HepG2 (cell line): ENCODE results near the gene UQCRHL. TPM values are rescaled to one million over a fixed set of nuclear protein-coding genes. Genes with fewer than 3 reads are reported as not detected.
A peak's percentile ranks its signal among the peaks of the same experiment; 100 is the strongest.

Experiments
- ATAC-seq: fragments of 200-7000 bp; cut with Tn5 transposase; 3 replicates; pipeline ENCODE4 v1.9.1; 2020; ENCODE audit warnings: mild to moderate bottlenecking, moderate library complexity
- BruUV-seq: library from RNA; stranded (reverse); fragments of 400-500 nt; replicated peaks from 2 replicates; lab custom pipeline; 2021; lab: Mats Ljungman, UMichigan
- CTCF ChIA-PET: fragments of 300-600 bp; formaldehyde crosslinking; extraction: SDS; loops from one replicate; lab custom pipeline; 2021; ENCODE audit warnings: low total read pairs, inconsistent platforms, low intra/inter-chr PET ratio; lab: Yijun Ruan, JAX
- POLR2A ChIA-PET: fragments of 350-600 bp; sonication (Branson Sonifier 250); formaldehyde crosslinking; loops from one replicate; lab custom pipeline; 2020; ENCODE audit warnings: antibody characterized with exemption, inconsistent platforms; lab: Yijun Ruan, JAX
- DNase-seq: peaks from one replicate; pipeline ENCODE4 v3.0.0-alpha.2; 2015; ENCODE audit warnings: low spot score
- FAIRE-seq: peaks from 3 replicates; lab custom pipeline; 2011; peaks lifted over from hg19 to GRCh38; lab: Jason Lieb, UNC
- H2AFZ ChIP-seq: one replicate; pipeline ENCODE4 v1.6.1; 2011; ENCODE audit warnings: low read length, inconsistent platforms
- H3K27ac ChIP-seq: fragments of 300-600 bp; 3 replicates; pipeline ENCODE4 v1.8.0; 2011; ENCODE audit warnings: mixed run types, mild to moderate bottlenecking, mixed read lengths, low read length, inconsistent platforms; ENCODE audit not compliant: insufficient read depth; ENCODE audit errors: extremely low read length
- H3K27me3 ChIP-seq, 2 experiments: fragments of 200-600 bp in 1 of 2; 2 replicates in 1 of 2; 3 replicates in 1 of 2; pipeline versions ENCODE4 v1.6.0 to v1.8.0; 2011; ENCODE audit warnings: low read length in 2 of 2, mild to moderate bottlenecking in 2 of 2, moderate library complexity in 2 of 2, inconsistent platforms in 1 of 2; ENCODE audit not compliant: insufficient read depth in 2 of 2, control insufficient read depth in 1 of 2
- H3K36me3 ChIP-seq, 2 experiments: fragments of 200-600 bp in 1 of 2; replicated peaks in 1 of 2; 2 replicates in 1 of 2; 3 replicates in 1 of 2; pipeline versions ENCODE4 v1.5.1 to v1.8.0; 2011; ENCODE audit warnings: low read length in 2 of 2, inconsistent platforms in 1 of 2; ENCODE audit not compliant: insufficient read depth in 2 of 2, control insufficient read depth in 1 of 2
- H3K4me1 ChIP-seq: 2 replicates; pipeline ENCODE4 v1.5.1; 2012; ENCODE audit warnings: low read length, inconsistent platforms; ENCODE audit not compliant: insufficient read depth
- H3K4me2 ChIP-seq: 2 replicates; pipeline ENCODE4 v1.6.0; 2011; ENCODE audit warnings: low read depth, low read length, inconsistent platforms
- H3K4me3 ChIP-seq, 3 experiments: fragments of 200-600 bp in 1 of 3; sonication (generic), shearing (Covaris generic) in 1 of 3; replicated peaks in 1 of 3; 2 replicates each; pipeline ENCODE4 v1.5.1; 2011 to 2016; ENCODE audit warnings: low read length in 3 of 3, inconsistent platforms in 2 of 3, low read depth in 2 of 3, mild to moderate bottlenecking in 2 of 3, control low read depth in 1 of 3, mixed read lengths in 1 of 3; ENCODE audit not compliant: insufficient read depth in 1 of 3
- H3K79me2 ChIP-seq: one replicate; pipeline ENCODE4 v1.6.1; 2011; ENCODE audit warnings: low read length, inconsistent platforms; ENCODE audit not compliant: insufficient read depth
- H3K9ac ChIP-seq: 2 replicates; pipeline ENCODE4 v1.6.0; 2011; ENCODE audit warnings: mild to moderate bottlenecking, low read depth, low read length, inconsistent platforms; ENCODE audit not compliant: insufficient read depth
- H3K9me3 ChIP-seq: 2 replicates; pipeline ENCODE4 v1.5.1; 2012; ENCODE audit warnings: mild to moderate bottlenecking, low read length
- H4K20me1 ChIP-seq: 2 replicates; pipeline ENCODE4 v1.6.0; 2011; ENCODE audit warnings: inconsistent platforms, mild to moderate bottlenecking, low read length, moderate library complexity; ENCODE audit not compliant: insufficient read depth
- CCAR2 ChIP-seq: fragments of 200-400 bp; formaldehyde crosslinking; optimal IDR thresholded peaks from 2 replicates; pipeline ENCODE3; 2018; ENCODE audit warnings: low read depth, mild to moderate bottlenecking, low read length, moderate library complexity
- DMAP1 ChIP-seq: IDR thresholded peaks from 2 replicates; pipeline ENCODE4 v1.6.1; 2016
- GABPB1 ChIP-seq: IDR thresholded peaks from 2 replicates; pipeline ENCODE4 v1.6.1; 2016; ENCODE audit warnings: mild to moderate bottlenecking, missing genetic modification reagents, moderate library complexity, missing compliant biosample characterization
- HNF4A ChIP-seq: sonication (generic); formaldehyde crosslinking; IDR thresholded peaks from 2 replicates; pipeline ENCODE4 v1.4.0; 2020; ENCODE audit warnings: missing genetic modification reagents
- IRF2 ChIP-seq: IDR thresholded peaks from 2 replicates; pipeline ENCODE4 v1.6.1; 2018; ENCODE audit warnings: missing genetic modification reagents, missing compliant biosample characterization
- MED1 ChIP-seq: sonication (generic); formaldehyde crosslinking; IDR thresholded peaks from 2 replicates; pipeline ENCODE4 v1.4.0; 2020; ENCODE audit warnings: missing genetic modification reagents
- MTF2 ChIP-seq: sonication (generic); formaldehyde crosslinking; IDR thresholded peaks from 2 replicates; pipeline ENCODE4 v1.5.0; 2020; ENCODE audit warnings: missing genetic modification reagents, borderline replicate concordance
- NFATC3 ChIP-seq: sonication (generic); formaldehyde crosslinking; IDR thresholded peaks from 2 replicates; pipeline ENCODE4 v1.5.1; 2020; ENCODE audit warnings: mild to moderate bottlenecking, missing genetic modification reagents
- NRL ChIP-seq: sonication (generic); formaldehyde crosslinking; IDR thresholded peaks from 2 replicates; pipeline ENCODE4 v1.5.0; 2020; ENCODE audit warnings: missing genetic modification reagents, mild to moderate bottlenecking, moderate library complexity, borderline replicate concordance
- PAX8 ChIP-seq: sonication (generic); formaldehyde crosslinking; IDR thresholded peaks from 2 replicates; pipeline ENCODE4 v1.8.0; 2022; ENCODE audit warnings: mild to moderate bottlenecking, missing genetic modification reagents, borderline replicate concordance
- POLR2AphosphoS5 ChIP-seq: IDR thresholded peaks from 2 replicates; pipeline ENCODE4 v1.6.1; 2012; ENCODE audit warnings: low read depth, low read length
- RAD21 ChIP-seq: fragments of 450-650 bp; formaldehyde crosslinking; IDR thresholded peaks from 2 replicates; pipeline ENCODE4 v1.5.0; 2020; ENCODE audit warnings: mild to moderate bottlenecking
- RELA ChIP-seq: sonication (generic); formaldehyde crosslinking; IDR thresholded peaks from 2 replicates; pipeline ENCODE4 v1.4.0; 2020; ENCODE audit warnings: missing genetic modification reagents
- RFXAP ChIP-seq: sonication (generic); formaldehyde crosslinking; IDR thresholded peaks from 2 replicates; pipeline ENCODE4 v1.4.0; 2020; ENCODE audit warnings: missing genetic modification reagents, borderline replicate concordance
- SRSF4 ChIP-seq: fragments of 200-400 bp; formaldehyde crosslinking; IDR thresholded peaks from one replicate; pipeline ENCODE4 v1.6.1; 2018; ENCODE audit warnings: mild to moderate bottlenecking, low read depth, low read length, moderate library complexity; ENCODE audit not compliant: poor library complexity, severe bottlenecking
- TAF1 ChIP-seq: sonication (generic); formaldehyde crosslinking; IDR thresholded peaks from 2 replicates; pipeline ENCODE4 v1.4.0; 2020; ENCODE audit warnings: missing genetic modification reagents
- TOPORS ChIP-seq: sonication (generic); formaldehyde crosslinking; IDR thresholded peaks from 2 replicates; pipeline ENCODE4 v1.8.0; 2023; ENCODE audit warnings: mild to moderate bottlenecking, missing genetic modification reagents
- WIZ ChIP-seq: sonication (generic); formaldehyde crosslinking; IDR thresholded peaks from 2 replicates; pipeline ENCODE4 v1.5.1; 2020; ENCODE audit warnings: mild to moderate bottlenecking, missing genetic modification reagents
- ZFP36L1 ChIP-seq: sonication (generic); formaldehyde crosslinking; IDR thresholded peaks from 2 replicates; pipeline ENCODE4 v1.8.0; 2022; ENCODE audit warnings: mild to moderate bottlenecking, missing genetic modification reagents, moderate library complexity
- ZFP36L2 ChIP-seq: sonication (generic); formaldehyde crosslinking; IDR thresholded peaks from 2 replicates; pipeline ENCODE4 v1.4.0; 2020; ENCODE audit warnings: missing genetic modification reagents
- ZNF761 ChIP-seq: sonication (generic); formaldehyde crosslinking; conservative IDR thresholded peaks from 2 replicates; pipeline ENCODE4 v1.4.0; 2020; ENCODE audit warnings: mild to moderate bottlenecking, missing genetic modification reagents
- ZNF841 ChIP-seq: sonication (generic); formaldehyde crosslinking; IDR thresholded peaks from 2 replicates; pipeline ENCODE4 v1.8.1; 2023; ENCODE audit warnings: missing genetic modification reagents, borderline replicate concordance
- ZSCAN22 ChIP-seq: sonication (generic); formaldehyde crosslinking; IDR thresholded peaks from 2 replicates; pipeline ENCODE4 v1.4.0; 2020; ENCODE audit warnings: mild to moderate bottlenecking, missing genetic modification reagents
- WGBS: methylation state at CpG from one replicate; pipeline ENCODE4 v1.1.6; 2017; ENCODE audit warnings: low lambda C conversion rate; 5-methylcytosine and 5-hydroxymethylcytosine counted together
- in situ Hi-C: cut with HindIII; loops from 2 replicates; pipeline ENCODE4 v1.10.0; 2017; ENCODE audit warnings: low pct_unique_long_range_greater_than_20kb; ENCODE audit not compliant: extremely low pct_ligation_motif_present
- intact Hi-C: fragments of 100-400 bp; cut with micrococcal nuclease; formaldehyde crosslinking; loops from one replicate; pipeline ENCODE4 v1.10.0; 2022; ENCODE audit not compliant: unreplicated experiment
- polyA plus RNA-seq, 8 experiments: library from polyadenylated mRNA; depleted of rRNA in 3 of 8; stranded (reverse) in 7 of 8; unstranded in 1 of 8; fragments of >200 nt; fragmentation: Illumina TruSeq in 4 of 8; extraction: Trizol in 4 of 8; gene quantifications; 2 replicates each; pipeline versions ENCODE4 v1.2.1 to v1.2.3, GENCODE V29; 2011 to 2016; ENCODE audit warnings: low read depth in 4 of 8, missing spikeins in 1 of 8, mixed read lengths in 1 of 8; ENCODE audit not compliant: insufficient read depth in 1 of 8
- total RNA-seq, 5 experiments: library from RNA; depleted of rRNA; stranded (reverse); fragments of >200 nt; fragmentation: Illumina TruSeq; extraction: Trizol; gene quantifications; 2 replicates each; pipeline ENCODE4 v1.2.3, GENCODE V29; 2016; ENCODE audit warnings: low read depth in 1 of 5
- TF ChIP-seq, protein P1 (sequence below): sonication (generic); formaldehyde crosslinking; IDR thresholded peaks from 2 replicates; pipeline ENCODE4 v1.4.0; 2020; ENCODE audit warnings: missing genetic modification reagents
- TF ChIP-seq, protein P2 (sequence below): sonication (generic); formaldehyde crosslinking; IDR thresholded peaks from 2 replicates; pipeline ENCODE4 v1.4.0; 2020; ENCODE audit warnings: missing genetic modification reagents
- TF ChIP-seq, protein P3 (sequence below): IDR thresholded peaks from 2 replicates; pipeline ENCODE4 v1.6.1; 2016

The UQCRHL gene
- total and polyA plus RNA-seq, 2 of the 13 experiments (the other 11 are each of a cell fraction or from before 2014, with no cell fraction given) = 1.8 to 2.3 TPM

DNA sequence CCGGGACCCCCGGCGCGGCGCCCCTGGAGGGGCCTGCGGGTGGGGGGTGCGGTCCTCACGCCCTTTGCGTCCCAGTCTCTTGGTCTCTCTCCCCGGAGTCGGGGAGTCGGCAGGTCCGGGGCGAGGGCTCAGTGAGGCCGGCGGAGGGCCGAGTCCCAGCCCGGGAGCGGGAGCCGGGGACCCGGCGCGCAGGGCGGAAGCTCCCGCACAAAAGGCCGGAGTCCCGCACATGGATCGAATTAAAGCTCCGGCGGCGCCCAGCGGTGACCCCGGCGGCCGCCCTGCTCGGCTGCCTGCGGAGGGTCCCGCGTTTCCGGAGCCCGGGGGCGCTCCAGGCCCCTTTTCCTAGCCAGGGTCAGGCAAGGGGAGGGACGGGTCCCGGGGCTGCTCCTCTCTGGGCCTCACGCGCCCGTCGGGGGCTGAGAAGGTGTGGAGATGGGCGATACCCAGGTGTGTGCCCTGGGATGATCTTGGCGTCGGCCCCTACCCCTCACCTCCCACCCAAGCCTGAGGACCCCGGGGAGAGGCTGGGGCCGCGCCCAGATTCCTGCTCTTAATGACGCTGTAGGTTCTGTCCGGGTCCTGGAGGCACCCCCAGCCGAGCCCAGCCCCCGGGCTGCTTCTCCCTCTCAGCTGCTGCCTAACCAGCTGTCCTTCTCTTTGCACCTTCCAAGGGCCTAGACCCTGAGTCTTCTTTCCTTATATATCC, 48.3 kb downstream of the UQCRHL start:
- 3% methylated on average over 14 of the region's 58 CpGs for WGBS
- no peaks in the 10 kb centered on the region for H4K20me1 ChIP-seq
- TF ChIP-seq ZNF761 (CRISPR knock-in tag) = no peak
- 0 out of 2 replicates have a peak, but pooled peaks have one; percentile 26 for TF ChIP-seq DMAP1
- TF ChIP-seq RELA (CRISPR knock-in tag) = no peak
- TF ChIP-seq WIZ (CRISPR knock-in tag) = no peak
- TF ChIP-seq, protein P1, sequence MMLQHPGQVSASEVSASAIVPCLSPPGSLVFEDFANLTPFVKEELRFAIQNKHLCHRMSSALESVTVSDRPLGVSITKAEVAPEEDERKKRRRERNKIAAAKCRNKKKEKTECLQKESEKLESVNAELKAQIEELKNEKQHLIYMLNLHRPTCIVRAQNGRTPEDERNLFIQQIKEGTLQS (CRISPR knock-in tag) = no peak
- no peak for TF ChIP-seq NRL (CRISPR knock-in tag)
- no peak for TF ChIP-seq SRSF4
- peak; percentile 72; the same call in 1 of the 2 replicates for TF ChIP-seq GABPB1
- TF ChIP-seq TAF1 = no peak
- no peak for TF ChIP-seq CCAR2
- TF ChIP-seq PAX8 (CRISPR knock-in tag) = no peak
- TF ChIP-seq HNF4A = no peak
- TF ChIP-seq, protein P2, sequence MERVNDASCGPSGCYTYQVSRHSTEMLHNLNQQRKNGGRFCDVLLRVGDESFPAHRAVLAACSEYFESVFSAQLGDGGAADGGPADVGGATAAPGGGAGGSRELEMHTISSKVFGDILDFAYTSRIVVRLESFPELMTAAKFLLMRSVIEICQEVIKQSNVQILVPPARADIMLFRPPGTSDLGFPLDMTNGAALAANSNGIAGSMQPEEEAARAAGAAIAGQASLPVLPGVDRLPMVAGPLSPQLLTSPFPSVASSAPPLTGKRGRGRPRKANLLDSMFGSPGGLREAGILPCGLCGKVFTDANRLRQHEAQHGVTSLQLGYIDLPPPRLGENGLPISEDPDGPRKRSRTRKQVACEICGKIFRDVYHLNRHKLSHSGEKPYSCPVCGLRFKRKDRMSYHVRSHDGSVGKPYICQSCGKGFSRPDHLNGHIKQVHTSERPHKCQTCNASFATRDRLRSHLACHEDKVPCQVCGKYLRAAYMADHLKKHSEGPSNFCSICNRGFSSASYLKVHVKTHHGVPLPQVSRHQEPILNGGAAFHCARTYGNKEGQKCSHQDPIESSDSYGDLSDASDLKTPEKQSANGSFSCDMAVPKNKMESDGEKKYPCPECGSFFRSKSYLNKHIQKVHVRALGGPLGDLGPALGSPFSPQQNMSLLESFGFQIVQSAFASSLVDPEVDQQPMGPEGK (CRISPR knock-in tag) = no peak
- no peak for TF ChIP-seq RFXAP (CRISPR knock-in tag)
- TF ChIP-seq, protein P3, sequence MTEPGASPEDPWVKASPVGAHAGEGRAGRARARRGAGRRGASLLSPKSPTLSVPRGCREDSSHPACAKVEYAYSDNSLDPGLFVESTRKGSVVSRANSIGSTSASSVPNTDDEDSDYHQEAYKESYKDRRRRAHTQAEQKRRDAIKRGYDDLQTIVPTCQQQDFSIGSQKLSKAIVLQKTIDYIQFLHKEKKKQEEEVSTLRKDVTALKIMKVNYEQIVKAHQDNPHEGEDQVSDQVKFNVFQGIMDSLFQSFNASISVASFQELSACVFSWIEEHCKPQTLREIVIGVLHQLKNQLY (CRISPR knock-in tag) = no peak
- no peak for TF ChIP-seq RAD21
- no peak for TF ChIP-seq ZNF841 (CRISPR knock-in tag)
- TF ChIP-seq ZSCAN22 (CRISPR knock-in tag) = no peak
- no peak for TF ChIP-seq MED1 (CRISPR knock-in tag)
- TF ChIP-seq ZFP36L2 = no peak
- TF ChIP-seq POLR2AphosphoS5 = no peak
- TF ChIP-seq ZFP36L1 (CRISPR knock-in tag) = no peak
- TF ChIP-seq IRF2 (CRISPR knock-in tag) = no peak
- no peak for TF ChIP-seq NFATC3
- no peak for TF ChIP-seq TOPORS (CRISPR knock-in tag)
- no peak for TF ChIP-seq MTF2 (CRISPR knock-in tag)

More for the DNA sequence above, 48.3 kb downstream of the UQCRHL start:
- no peaks in the 10 kb centered on the region for H3K9me3 ChIP-seq
- ChIA-PET POLR2A (no interaction called here), CTCF (no interaction called here)
- no TSS peak for BruUV-seq
- no peak for DNase-seq
- H3K9ac ChIP-seq = peak overlapping the region; percentile 72
- FAIRE-seq = no peak
- no peak overlapping the region for H2AFZ ChIP-seq
- ATAC-seq = peak; percentile 33
- no peak overlapping the region for H3K27ac ChIP-seq
- in situ Hi-C loops (no loop called here), intact Hi-C loops (no loop called here)
- peak overlapping the region; percentile 65 to 82 (median 74) for H3K4me3 ChIP-seq
- peaks cover 61% of the 10 kb centered on the region for H3K4me1 ChIP-seq
- H3K4me2 ChIP-seq = peak overlapping the region; percentile 90
- H3K79me2 ChIP-seq = peaks cover 2% of the 10 kb centered on the region
- H3K27me3 ChIP-seq = peaks cover 0 to 12% of the 10 kb centered on the region in 2 experiments; a peak in 2 of 5 replicates
- H3K36me3 ChIP-seq = no peaks in the 10 kb centered on the region
